NB4 (cell line): ENCODE results near the gene ULK1.

Source experiments
- POLR2A ChIP-seq: IDR thresholded peaks from 2 replicates; pipeline ENCODE4 v1.6.1; 2011; ENCODE audit warnings: mild to moderate bottlenecking; ENCODE audit not compliant: insufficient read length; ENCODE audit errors: extremely low read depth
- TF ChIP-seq, protein P1 (sequence below): IDR thresholded peaks from one replicate; pipeline ENCODE4 v1.5.1; 2012; ENCODE audit warnings: low read depth, low read length

DNA sequence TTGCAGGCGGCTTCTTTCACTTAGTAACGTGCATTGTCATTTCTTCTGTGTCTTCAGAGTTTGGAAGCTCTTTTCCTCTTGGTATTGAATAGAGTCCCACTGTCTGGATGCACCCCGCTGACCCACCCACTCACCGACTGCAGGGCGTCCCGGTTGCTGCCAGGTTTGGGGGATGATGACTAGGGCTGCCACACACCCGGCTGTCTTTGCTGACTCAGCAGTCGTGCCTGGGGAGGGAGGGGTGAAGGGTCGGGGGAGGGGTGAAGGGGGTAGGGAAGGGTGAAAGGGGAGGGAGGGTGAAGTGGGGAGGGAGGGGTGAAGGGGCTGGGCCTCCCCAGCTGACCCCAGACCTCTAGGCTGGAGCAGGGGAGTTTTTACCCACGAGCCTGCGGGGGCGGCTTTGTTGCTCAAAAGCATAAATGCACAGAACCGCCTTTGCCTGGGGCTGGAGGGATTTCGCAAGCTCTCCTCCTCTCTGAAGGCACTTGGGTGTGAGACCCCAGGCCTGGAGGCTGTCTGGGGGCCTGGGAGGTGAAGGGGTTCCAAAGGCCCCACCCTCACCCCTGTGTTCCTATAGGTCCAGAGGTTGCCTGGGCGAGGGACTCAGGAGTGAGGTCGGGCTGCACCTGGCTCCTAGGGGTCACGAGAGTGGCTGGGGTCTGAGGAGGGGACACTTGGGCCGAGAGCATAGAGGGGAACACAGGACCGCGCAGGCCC is 31.3 kb upstream of the ULK1 start:
- no peak for TF ChIP-seq POLR2A
- TF ChIP-seq, protein P1, sequence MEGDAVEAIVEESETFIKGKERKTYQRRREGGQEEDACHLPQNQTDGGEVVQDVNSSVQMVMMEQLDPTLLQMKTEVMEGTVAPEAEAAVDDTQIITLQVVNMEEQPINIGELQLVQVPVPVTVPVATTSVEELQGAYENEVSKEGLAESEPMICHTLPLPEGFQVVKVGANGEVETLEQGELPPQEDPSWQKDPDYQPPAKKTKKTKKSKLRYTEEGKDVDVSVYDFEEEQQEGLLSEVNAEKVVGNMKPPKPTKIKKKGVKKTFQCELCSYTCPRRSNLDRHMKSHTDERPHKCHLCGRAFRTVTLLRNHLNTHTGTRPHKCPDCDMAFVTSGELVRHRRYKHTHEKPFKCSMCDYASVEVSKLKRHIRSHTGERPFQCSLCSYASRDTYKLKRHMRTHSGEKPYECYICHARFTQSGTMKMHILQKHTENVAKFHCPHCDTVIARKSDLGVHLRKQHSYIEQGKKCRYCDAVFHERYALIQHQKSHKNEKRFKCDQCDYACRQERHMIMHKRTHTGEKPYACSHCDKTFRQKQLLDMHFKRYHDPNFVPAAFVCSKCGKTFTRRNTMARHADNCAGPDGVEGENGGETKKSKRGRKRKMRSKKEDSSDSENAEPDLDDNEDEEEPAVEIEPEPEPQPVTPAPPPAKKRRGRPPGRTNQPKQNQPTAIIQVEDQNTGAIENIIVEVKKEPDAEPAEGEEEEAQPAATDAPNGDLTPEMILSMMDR = no peak
